ENCODE results near the gene CCDC89.
A peak's percentile ranks its signal among the peaks of the same experiment; 100 is the strongest.
"Not testable (repeated sequence)": the region's sequence is repeated elsewhere in the genome, so short reads cannot be mapped to it uniquely, and the experiment has no call there.

CCDC89 gene

DNA sequence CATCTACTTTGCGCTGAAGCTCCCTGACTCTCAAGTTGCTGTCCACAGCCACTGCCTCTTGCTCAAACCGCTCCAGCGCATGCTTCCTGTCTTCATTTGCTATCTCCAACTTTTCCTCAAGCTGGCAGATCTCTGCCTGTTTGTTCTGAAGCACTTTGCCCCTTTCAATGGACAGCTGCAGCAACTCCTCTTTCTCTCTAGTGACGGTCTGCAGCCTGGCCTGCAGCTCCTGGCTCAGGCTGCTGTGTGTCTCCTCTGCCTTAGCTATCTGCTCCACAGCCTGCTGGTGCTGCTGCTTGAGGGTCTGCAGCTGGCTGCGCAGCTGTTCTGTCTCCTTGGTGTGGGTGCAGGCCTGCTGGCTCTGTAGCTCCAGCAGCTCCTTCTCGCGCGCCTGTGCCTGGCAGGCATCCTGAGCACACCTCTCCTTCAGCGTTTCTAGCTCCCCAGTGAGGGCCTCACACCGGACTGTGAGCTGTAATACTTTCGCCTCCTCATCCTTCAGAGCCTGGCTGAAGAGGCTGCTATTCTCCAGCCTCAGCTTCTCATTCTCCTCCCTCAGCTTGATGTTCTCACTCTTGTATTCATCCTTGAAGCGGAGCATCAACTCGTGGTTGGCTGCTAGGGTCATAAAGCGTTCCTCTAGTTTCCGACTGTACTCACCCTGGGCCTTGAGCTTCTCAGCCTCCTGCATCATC, 723 bp downstream of the CCDC89 start:
- DNase-seq = no peak

DNA sequence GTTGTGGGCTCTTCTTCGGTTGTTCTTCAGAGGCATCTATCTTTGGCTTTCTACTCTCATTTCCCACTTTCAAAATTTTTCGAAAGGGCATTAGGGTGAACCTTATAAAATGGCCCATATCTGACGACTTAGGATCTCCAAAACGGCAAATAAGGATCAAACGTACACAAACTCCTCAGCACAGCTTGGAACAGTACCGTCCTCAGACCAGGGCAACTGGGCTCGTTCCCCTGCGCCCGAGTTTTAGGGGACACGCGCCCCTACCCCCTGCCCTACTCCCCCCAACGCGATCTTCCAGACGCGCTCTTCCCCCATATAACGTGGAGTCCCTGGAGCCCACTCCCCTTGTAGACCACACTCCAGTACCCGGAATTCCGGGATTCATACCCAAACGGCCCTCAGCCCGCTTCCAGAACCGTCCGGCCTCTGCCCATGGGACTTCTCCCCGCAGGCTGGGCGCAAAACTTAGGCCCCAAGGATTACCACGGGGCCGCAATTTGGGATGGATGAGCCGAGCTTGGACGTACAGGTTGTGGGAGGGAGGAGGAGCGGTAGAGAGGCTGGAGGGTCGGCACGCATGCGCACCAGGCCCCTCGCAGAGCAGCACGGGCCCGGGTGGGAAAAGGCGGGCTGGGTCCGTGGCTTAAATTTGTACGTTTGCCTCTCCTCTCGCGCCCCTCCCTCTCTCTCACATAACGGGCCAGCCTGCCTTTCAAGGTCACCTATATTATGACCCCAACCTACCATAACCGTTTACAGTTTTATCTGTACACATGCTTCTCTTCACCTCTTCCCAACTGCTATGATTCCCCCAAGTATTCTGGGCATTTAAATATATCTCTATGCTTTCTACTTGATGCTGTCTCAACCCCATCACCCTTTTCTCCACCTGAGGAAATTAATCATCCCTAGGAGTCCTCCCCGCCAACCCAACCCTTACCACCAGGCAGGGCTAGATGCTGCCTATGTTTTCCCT, 3.4 kb downstream of the CCDC89 start:
- DNase-seq = peak in 1 of 2 experiments; percentile 10

DNA sequence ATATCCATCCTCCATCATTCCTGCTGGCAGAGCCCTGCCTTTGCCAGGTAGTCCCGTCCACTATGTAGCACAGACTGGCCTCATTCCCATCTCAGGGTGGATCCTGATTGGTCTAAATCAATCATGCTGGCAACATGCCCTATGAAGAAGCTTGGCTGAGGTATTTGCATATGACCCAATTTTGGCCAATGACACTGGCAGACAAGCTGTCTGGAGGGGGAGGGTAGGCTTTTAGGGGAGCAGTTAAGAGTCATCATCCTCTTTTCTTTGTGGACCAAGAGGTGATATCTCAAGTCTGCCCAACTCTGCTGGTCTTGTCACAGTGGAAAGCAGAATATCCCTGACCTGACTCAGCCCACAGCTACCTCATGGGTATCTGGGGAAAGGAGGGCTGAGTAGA, 5.1 kb downstream of the CCDC89 start:
- peak; percentile 74 to 89 for DNase-seq

DNA sequence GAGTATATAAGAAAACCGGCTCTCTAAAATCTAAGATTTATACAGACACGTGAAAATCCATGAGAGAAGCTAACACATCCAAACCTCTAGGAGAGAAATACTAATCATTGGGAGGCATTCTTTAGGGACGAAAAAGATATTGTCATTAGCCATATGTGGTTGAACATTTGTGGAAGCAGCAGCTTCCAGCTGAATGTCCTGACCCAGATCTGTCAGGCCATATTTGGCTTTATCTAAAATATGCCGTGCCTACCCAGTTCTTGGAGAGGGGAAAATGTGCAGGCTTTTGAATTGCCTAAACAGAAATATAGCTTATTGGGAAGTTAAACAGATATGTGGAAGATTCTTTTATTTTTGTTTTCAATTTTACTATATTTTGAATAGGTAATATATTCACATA, 6.4 kb downstream of the CCDC89 start:
- DNase-seq = peak; percentile 46 to 71

DNA sequence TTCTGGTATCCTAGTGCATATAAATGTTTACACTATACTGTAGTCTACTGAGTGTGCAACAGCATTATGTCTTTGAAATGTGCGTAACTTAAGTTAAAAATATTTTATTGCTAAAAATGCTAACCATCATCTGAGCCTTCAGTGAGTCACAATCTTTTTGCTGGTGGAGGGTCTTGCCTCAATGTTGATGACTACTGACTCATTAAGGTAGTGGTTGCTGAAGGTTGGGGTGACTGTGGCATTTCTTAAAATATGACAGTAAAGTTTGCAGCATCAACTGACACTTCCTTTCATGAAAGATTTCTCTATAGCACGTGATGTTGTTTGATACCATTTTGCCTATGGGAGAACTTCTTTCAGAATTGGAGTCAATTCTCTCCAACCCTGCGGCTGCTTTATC, 12.6 kb downstream of the CCDC89 start:
- no peak for DNase-seq

DNA sequence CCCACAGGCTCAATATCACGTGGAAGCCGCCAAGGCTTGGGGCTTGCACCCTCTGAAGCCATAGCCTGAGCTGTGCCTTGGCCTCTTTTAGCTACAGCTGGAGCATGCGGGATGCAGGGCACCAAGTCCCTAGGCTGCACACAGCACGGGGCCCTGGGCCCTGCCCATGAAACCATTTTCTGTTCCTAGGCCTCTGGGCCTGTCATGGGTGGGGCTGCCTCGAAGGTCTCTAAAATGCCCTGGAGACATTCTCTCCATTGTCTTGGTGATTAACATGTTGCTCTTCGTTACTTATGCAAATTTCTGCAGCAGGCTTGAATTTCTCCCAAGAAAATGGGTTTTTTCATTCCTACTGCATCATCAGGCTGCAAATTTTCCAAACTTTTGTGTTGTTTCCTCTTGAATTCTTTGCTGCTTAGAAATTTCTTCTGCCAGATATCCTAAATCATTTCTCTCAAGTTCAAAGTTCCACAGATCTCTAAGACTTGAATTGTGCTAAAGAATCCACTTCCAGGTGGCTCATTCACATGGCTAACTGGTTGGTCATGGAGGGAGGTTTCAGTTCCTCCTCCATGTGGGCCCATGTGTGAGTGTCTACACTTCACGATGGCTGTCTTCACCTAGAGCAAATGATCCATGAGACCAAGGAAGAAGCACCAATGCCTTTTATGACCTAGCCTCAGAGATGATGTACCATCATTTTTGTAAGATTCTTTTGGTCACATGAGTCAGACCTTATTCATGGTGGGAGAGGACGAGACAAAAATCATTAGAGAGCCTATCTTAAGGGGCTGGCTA, 13.7 kb downstream of the CCDC89 start:
- no peak for DNase-seq

DNA sequence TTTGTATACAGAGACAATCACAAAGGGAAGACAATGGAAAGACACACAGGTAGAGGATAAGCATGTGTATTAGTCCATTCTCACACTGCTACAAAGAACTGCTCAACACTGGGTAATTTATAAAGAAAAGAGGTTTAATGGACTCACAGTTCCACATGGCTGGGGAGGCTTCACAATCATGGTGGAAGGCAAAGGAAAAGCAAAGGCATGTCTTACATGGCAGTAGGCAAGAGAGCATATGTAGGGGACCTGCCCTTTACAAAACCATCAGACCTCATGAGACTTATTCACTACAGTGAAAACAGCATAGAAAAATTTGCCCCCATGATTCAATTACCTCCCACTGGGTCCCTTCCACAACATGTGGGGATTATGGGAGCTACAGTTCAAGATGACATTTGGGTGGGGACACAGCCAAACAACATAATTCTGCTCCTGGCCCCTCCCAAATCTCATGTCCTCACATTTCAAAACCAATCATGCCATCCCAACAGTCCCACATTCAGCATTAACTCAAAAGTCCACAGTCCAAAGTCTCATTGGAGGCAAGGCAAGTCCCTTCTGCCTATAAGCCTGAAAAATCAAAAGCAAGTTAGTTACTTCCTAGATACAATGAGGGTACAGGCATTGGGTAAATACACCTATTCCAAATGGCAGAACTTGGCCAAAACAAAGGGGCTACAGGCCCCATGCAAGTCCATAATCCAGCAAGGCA, 14.9 kb downstream of the CCDC89 start:
- not testable (repeated sequence) for DNase-seq

DNA sequence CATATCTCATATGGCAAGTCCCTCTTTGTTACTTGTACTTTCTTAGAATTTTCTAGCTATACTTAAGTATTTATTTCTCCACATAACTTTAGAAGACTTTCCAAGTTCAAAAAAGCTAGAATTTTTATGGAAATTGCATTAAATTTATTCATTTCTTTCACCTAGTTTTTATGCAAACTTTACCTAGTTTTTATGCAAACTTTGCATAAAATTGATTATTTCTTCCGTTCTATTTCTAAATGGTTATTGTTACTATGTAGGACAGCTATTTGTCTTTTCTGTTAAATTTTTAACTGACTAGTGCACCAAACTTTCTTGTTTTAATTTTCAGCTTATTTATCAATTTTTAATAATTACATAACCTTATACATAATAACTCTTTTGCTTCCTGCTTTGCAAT, 17.8 kb downstream of the CCDC89 start:
- no peak for DNase-seq

DNA sequence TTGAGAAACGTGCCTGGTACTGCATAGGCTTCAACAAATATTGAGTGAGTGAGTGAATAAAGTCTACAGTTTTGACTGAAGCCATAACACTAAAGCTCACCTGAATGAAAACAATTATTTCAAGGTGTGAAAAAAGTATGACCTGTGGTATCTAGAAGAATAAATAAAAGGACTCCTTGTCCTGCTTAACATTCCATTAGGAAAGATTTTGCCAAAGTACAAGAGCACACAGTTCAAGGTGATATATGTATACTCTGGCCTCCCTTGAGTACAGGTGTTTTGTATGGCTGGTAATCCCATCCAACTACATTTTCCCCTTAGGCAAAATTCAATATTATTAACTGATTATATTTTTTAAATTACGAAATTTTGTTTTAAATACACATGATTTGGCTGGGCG, 19.3 kb downstream of the CCDC89 start:
- DNase-seq = no peak

DNA sequence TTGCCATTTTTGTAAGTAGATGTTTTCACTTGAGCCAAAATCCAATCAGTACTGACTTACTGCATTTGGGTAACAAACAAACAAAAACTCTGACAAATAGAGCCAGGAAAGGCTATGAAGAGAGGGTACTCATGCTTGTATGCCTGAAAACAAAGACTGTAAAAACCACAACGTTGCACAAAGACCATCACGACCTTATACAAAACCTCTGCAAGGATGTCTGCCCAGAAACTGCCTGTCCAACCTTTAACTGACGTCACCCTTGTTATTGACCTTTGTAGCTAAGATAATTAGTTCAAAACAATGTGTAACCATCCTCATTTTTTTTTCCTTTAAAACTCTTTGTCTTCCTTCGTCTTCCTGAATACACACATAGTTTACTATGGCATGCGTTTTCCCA, 20.3 kb downstream of the CCDC89 start:
- DNase-seq = no peak

DNA sequence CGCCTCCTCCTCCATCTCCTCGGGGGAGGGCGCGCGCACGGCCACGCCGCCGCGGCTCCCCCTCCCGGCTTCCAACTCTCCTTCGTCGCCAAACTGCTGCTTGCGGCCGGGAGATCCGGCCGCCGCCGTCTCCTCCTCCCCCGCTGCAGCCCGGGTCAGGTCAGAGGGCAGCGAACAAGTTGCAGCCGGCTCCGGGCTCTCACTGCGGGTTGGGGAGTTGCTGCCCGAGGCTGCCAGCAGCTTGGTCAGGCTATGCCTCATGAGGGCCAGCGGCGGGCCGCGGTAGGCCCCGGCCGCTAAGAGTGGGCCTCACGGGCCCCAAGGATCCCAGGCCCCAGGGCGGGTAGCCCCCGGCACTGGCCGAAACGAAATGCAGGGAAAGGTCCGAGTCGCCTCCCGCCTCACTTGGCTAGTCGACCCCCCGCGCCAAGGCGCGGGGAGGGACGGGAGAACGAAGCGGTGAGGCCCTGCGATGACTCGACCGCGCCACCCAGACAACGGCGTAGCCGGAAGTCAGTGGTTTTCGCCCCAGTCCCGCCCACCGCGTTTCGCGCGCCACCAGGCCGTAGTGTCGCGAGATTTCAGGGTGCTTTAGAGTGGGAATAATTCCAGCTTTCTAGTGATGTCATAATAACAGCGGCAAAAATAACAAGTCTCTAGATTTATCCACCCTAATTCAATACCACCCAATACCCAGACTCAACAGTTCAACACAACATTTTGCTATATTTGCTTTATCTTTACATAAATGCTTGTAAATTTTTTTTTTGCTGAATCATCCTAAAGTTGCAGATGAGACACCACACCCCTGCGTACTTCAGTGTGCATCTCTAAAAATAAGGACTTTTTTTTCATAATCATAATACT, 21.1 kb downstream of the CCDC89 start, which contains the start of gene CREBZF:
TSS of gene CREBZF (minus strand) at position 515 of the 867 bp plus-strand sequence. CDS start at position 261, 254 bp downstream.
- peak; percentile 45 to 83 for DNase-seq

DNA sequence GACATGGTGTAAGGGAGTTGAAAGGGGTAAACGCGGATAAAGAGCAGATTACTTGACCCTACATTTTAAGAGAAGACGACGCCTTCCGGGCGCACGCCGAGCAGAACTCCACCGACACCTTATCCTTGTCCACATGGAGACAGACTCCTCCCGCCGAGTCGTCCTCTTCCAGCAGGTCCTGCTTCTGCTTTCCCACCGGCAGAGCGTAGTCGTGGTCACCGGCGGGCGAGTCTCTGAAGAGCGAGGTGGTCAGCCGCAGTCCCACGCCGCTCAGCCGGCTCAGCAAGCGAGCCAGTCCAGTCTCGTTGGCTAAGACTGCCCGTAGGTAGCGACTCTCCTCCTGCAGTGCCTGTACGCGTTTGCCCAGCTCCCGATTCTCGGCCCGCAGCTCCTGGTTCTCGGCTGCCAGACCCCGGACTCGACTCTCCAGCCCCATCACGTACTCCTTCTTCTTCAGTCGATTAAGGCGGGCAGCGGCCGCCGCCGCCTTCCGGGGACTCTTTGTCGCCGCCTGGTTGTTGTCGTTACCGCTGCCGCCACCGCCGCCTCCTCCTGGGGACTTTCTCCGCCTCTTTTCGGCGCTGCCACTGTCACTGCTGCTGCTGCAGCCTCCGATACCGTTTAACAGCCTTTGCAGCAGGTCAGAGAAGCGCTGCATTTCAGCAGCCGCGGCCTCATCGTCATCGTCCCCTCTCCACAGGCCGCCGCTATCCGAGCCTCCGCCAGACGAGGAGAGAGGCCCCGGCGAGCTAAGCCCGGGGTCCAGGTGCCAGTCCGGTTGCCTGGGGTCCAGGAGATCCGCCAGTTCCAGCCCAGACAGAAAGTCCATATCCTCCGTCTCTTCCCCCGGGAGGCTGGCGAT, 22.0 kb downstream of the CCDC89 start:
- peak in 1 of 2 experiments; percentile 14 for DNase-seq

DNA sequence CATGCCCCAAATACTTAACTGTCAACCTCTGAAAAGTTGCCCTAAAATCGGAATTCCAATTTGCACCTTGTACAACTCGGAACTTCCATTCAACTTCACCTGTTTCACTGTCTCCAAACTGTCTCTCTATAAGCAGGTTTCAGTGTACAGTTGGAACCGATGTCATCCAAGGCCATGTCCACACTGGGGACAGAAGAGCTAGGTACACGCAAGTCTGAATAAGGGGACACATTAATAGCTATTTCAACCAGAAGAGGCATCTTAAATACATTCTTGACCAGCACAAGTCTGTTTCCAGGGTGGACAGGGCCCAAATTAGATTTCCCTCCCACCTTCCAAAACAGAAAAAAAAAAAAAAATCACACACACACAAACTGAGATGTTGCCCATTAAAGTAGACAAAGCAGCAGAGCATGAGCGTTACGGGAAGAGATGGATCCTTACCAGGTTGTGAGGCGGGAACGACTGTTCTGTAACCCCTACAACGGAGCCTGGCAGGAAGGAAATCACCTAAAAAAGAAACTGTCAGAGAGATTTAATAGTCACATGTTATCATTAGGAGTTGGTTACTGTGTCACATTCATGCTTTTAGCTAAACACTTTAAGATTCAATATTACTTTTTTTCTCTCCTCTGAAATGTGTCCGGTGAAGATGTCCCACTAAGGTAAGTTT, 22.8 kb downstream of the CCDC89 start:
- DNase-seq = no peak

DNA sequence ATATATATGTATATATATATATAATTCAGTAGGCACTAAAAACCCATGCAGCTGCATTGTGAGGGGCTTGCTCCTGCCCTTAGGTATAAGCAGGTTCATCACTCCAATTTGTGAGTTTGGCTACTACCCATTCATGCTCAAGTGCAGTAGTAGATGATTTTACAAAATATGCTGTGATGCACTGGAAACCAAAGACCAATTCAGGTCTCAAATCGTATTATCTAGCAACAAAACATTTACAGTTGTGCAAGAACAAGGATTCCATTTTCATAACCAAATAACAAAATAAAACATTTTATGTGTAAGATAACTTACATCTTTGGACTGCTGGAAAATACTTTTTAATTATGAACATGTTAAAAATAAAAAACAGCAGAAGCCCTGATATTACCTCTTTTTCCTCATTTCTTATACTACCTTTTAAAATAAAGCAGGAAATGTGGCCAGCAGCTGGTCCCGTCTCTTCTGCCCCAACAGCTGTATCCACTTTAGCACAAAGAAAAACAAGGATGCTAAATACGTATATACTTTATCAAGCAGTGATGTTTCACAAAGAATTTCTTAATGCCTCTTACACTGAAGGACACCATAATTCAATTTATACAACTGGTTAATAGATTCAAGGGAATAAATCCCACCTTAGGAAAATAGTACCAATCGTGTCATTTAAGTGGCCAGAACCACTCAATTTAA, 23.9 kb downstream of the CCDC89 start:
- DNase-seq = no peak

DNA sequence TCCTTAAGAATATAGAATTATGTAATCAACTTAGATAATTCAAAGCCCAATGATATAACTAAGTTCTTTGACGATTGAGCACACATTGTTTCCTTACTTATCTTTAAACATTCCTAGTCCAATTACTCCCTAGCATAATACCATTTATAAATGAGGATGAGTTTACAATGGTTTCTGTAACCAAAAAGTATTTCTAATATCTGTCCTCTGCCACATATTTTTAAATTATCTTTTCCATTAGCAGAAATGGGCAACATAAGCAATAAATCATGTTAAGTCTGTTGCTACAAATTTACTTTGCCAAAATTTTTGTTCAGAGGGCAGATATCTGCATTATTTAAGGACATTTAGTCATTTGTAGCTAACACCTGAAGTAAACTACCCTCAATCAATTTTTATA, 27.8 kb downstream of the CCDC89 start:
- DNase-seq = no peak

DNA sequence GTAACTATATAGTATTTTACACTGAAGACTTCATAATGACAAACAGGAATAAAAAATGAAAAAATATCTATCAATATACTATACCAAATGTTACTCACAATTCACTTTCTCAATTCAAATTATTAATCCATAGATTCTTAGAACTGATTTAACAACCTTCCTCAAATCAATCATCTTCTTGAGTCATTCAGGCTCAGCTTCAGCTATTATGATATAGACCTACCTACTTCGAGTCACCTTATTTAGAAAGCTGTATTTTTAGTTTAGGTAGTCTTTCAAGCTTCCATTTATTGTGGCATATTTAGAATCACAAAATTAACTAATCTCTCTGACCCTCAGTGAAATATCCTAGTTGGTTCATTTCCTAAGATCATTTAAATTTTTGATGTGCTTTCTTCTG, 29.2 kb downstream of the CCDC89 start:
- DNase-seq = no peak

DNA sequence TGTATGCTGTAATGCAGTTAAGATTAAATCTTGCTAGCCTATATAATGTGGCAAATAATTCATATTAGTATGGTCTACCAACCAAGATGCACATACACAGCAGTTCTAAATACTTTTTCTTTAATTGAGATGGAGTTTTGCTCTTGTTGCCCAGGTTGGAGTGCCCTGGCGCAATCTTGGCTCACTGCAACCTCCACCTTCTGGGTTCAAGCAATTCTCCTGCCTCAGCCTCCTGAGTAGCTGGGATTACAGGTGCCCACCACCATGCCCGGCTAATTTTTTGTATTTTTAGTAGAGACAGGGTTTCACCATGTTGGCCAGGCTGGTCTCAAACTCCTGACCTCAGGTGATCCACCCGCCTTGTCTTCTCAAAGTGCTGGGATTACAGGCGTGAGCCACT, 31.7 kb downstream of the CCDC89 start:
- DNase-seq = not testable (repeated sequence)

DNA sequence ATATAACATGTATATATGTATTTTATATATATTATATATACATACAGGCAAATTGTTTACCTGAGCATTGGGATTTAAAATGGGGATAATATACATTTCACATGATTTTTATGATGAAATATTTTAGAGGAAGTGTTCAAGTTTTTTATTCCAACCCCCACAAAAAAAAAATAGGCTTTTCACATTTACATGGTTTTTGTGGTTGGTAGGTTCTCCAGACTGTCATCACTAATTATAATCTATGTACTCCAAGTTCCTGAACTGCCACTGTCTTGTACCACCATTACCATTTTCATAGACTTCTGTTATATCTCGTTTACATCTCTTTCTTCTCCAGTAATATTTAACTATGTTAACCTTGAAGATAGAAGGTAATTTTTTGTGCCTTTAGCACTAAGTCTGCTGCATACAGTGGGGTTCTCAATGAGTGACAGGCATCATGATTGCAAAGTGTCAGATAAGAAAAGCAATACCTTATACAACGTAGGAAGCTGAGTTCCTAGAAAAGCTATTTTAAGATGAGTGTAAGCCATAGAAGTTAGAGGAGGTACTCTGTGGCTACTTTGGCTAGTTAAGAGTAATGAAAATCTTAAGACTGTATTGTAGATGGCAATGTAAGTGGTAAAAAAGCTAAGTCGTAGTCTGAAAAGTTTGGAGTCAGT, 33.1 kb downstream of the CCDC89 start:
- no peak for DNase-seq

DNA sequence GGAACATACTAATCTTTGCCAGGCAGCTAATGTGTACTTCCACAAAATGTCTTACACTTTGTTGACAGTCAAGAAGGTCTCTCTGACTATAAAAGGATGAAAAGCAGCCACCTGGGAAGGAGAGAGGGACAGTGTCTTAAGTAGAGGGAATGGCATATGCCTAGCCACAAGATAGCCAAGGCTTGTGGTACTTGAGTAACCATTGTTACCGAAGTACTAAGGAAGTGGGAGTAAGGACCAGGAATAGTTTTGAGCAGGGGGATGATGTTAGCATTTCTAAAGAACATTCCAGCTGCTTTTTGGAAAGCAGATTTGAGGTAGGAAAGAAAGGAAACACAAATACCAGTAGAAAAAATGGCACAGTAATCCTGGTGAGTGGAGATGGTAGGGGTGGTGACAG, 34.9 kb downstream of the CCDC89 start:
- no peak for DNase-seq

All from cerebellar nuclear complex (tissue), 1 donor.